Activated naive CD4-positive, alpha-beta T cell treated with anti-CD3 and anti-CD28 coated beads, Interleukin-2, amount 50 U/mL, for 16 hours (primary cell): Measurements from ENCODE around the gene RASGRP1.
"Not testable (repeated sequence)": the region's sequence is repeated elsewhere in the genome, so short reads cannot be mapped to it uniquely, and the experiment has no call there.

Experiments
- DNase-seq: peaks from one replicate; pipeline ENCODE4 v3.0.0-alpha.2; 2020

The RASGRP1 gene

GRCh38 chr15:38564557-38565286 is at the start of gene RASGRP1:
TSS of gene RASGRP1 (minus strand) at chr15:38564814. CDS start at chr15:38564628, 186 bp downstream.
- peak; percentile 88 for DNase-seq

GRCh38 chr15:38613085-38613484 is 48.5 kb upstream of the RASGRP1 start:
- no peak for DNase-seq

- peak; percentile 23 for DNase-seq
These were observed 47.7 kb upstream of the RASGRP1 start for GRCh38 chr15:38612159-38612863.

GRCh38 chr15:38611228-38611627 is 46.6 kb upstream of the RASGRP1 start:
- DNase-seq, result no peak

GRCh38 chr15:38610748-38611147 is 46.1 kb upstream of the RASGRP1 start:
- no peak for DNase-seq

- DNase-seq, result no peak
These were observed 44.6 kb upstream of the RASGRP1 start for GRCh38 chr15:38609097-38609738.

- no peak for DNase-seq
These were observed 44.1 kb upstream of the RASGRP1 start for GRCh38 chr15:38608682-38609081.

GRCh38 chr15:38605744-38606143 is 41.1 kb upstream of the RASGRP1 start:
- no peak for DNase-seq

GRCh38 chr15:38603672-38604071 is 39.1 kb upstream of the RASGRP1 start:
- DNase-seq, result no peak

- no peak for DNase-seq
These were observed 38.5 kb upstream of the RASGRP1 start for GRCh38 chr15:38602910-38603670.

- DNase-seq, result no peak
These were observed 35.6 kb upstream of the RASGRP1 start for GRCh38 chr15:38600236-38600635.

GRCh38 chr15:38598749-38599148 is 34.1 kb upstream of the RASGRP1 start:
- no peak for DNase-seq

GRCh38 chr15:38597219-38597800 is 32.7 kb upstream of the RASGRP1 start:
- DNase-seq, result no peak

- no peak for DNase-seq
These were observed 28.9 kb upstream of the RASGRP1 start for GRCh38 chr15:38593524-38593923.

- DNase-seq, result no peak
These were observed 24.9 kb upstream of the RASGRP1 start for GRCh38 chr15:38589502-38589901.

GRCh38 chr15:38588672-38589071 is 24.1 kb upstream of the RASGRP1 start:
- no peak for DNase-seq

- DNase-seq, result no peak
These were observed 22.6 kb upstream of the RASGRP1 start for GRCh38 chr15:38587214-38587613.

- DNase-seq, result not testable (repeated sequence)
These were observed 21.4 kb upstream of the RASGRP1 start for GRCh38 chr15:38586005-38586404.

GRCh38 chr15:38578626-38579025 is 14.0 kb upstream of the RASGRP1 start:
- DNase-seq, result no peak

GRCh38 chr15:38577424-38577987 is 12.9 kb upstream of the RASGRP1 start:
- DNase-seq, result no peak

- DNase-seq, result no peak
These were observed 12.2 kb upstream of the RASGRP1 start for GRCh38 chr15:38576837-38577236.

- no peak for DNase-seq
These were observed 11.6 kb upstream of the RASGRP1 start for GRCh38 chr15:38576261-38576660.
